GM18858 (cell line): ENCODE measurements around the gene ADGRL3.
"Not testable (repeated sequence)": the region's sequence is repeated elsewhere in the genome, so short reads cannot be mapped to it uniquely, and the experiment has no call there.

Experiments
- ATAC-seq: cut with Tn5 transposase; IDR thresholded peaks from one replicate; pipeline ENCODE4 v1.9.1; 2021; ENCODE audit not compliant: unreplicated experiment

Gene ADGRL3

GRCh38 chr4:61468024-61468720 is 268.0 kb downstream of the ADGRL3 start:
- ATAC-seq: no peak

- no peak for ATAC-seq
Observed at GRCh38 chr4:61473306-61473705, 273.2 kb downstream of the ADGRL3 start.

- ATAC-seq: no peak
Observed at GRCh38 chr4:61478340-61478739, 278.2 kb downstream of the ADGRL3 start.

- ATAC-seq: no peak
Observed at GRCh38 chr4:61485056-61485455, 284.9 kb downstream of the ADGRL3 start.

GRCh38 chr4:61489927-61490326 is 289.8 kb downstream of the ADGRL3 start:
- ATAC-seq: no peak

- no peak for ATAC-seq
Observed at GRCh38 chr4:61493041-61493440, 292.9 kb downstream of the ADGRL3 start.

GRCh38 chr4:61493470-61493869 is 293.3 kb downstream of the ADGRL3 start:
- ATAC-seq: no peak

GRCh38 chr4:61500883-61501282 is 300.8 kb downstream of the ADGRL3 start:
- no peak for ATAC-seq

GRCh38 chr4:61501812-61502211 is 301.7 kb downstream of the ADGRL3 start:
- ATAC-seq: no peak

- no peak for ATAC-seq
Observed at GRCh38 chr4:61505773-61506685, 305.9 kb downstream of the ADGRL3 start.

GRCh38 chr4:61507091-61507490 is 307.0 kb downstream of the ADGRL3 start:
- no peak for ATAC-seq

GRCh38 chr4:61509721-61510241 is 309.7 kb downstream of the ADGRL3 start:
- not testable (repeated sequence) for ATAC-seq

- ATAC-seq: no peak
Observed at GRCh38 chr4:61511716-61512488, 311.8 kb downstream of the ADGRL3 start.

- ATAC-seq: no peak
Observed at GRCh38 chr4:61514991-61515390, 314.9 kb downstream of the ADGRL3 start.

GRCh38 chr4:61517144-61517543 is 317.0 kb downstream of the ADGRL3 start:
- no peak for ATAC-seq

- ATAC-seq: no peak
Observed at GRCh38 chr4:61520166-61520565, 320.0 kb downstream of the ADGRL3 start.

GRCh38 chr4:61520681-61521160 is 320.6 kb downstream of the ADGRL3 start:
- no peak for ATAC-seq

GRCh38 chr4:61521451-61521850 is 321.3 kb downstream of the ADGRL3 start:
- ATAC-seq: no peak

- ATAC-seq: no peak
Observed at GRCh38 chr4:61522312-61522711, 322.2 kb downstream of the ADGRL3 start.

GRCh38 chr4:61527888-61528287 is 327.8 kb downstream of the ADGRL3 start:
- no peak for ATAC-seq

- ATAC-seq: no peak
Observed at GRCh38 chr4:61528595-61528994, 328.5 kb downstream of the ADGRL3 start.
